Fibroblast of pulmonary artery (primary cell): ENCODE measurements around the gene PDHX.

Experiments
- DNase-seq: peaks from one replicate; pipeline ENCODE4 v3.0.0-alpha.2; 2010; ENCODE audit warnings: low read depth
- H3K4me3 ChIP-seq: replicated peaks from 2 replicates; pipeline ENCODE4 v1.5.1; 2011; ENCODE audit warnings: low read depth, mild to moderate bottlenecking, control low read depth, low read length, moderate library complexity
- TF ChIP-seq, protein P1 (sequence below): IDR thresholded peaks from 2 replicates; pipeline ENCODE4 v1.5.1; 2011; ENCODE audit warnings: mild to moderate bottlenecking, control low read depth, low read length, inconsistent platforms; ENCODE audit errors: missing control alignments

PDHX gene

DNA sequence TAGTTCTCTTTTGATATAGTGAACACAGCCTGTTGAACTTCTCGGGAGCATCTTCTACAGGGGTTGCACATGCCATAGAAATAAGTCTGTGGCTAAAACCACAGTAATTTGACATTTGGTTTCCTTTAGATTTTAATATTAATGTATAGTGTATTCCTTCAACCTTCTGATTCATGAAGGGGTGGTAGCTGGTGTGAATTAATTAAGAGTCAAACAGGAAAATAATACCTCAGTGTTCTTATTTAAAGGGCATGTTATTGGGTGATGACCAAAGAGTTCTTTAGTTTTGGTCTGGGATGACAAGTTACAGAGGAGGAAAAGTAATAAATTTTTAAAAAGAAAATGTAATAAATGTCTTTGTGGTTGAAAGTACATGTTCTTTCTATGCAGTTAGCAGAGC is 86.8 kb downstream of the PDHX start:
- no peak overlapping the region for H3K4me3 ChIP-seq
- TF ChIP-seq, protein P1, sequence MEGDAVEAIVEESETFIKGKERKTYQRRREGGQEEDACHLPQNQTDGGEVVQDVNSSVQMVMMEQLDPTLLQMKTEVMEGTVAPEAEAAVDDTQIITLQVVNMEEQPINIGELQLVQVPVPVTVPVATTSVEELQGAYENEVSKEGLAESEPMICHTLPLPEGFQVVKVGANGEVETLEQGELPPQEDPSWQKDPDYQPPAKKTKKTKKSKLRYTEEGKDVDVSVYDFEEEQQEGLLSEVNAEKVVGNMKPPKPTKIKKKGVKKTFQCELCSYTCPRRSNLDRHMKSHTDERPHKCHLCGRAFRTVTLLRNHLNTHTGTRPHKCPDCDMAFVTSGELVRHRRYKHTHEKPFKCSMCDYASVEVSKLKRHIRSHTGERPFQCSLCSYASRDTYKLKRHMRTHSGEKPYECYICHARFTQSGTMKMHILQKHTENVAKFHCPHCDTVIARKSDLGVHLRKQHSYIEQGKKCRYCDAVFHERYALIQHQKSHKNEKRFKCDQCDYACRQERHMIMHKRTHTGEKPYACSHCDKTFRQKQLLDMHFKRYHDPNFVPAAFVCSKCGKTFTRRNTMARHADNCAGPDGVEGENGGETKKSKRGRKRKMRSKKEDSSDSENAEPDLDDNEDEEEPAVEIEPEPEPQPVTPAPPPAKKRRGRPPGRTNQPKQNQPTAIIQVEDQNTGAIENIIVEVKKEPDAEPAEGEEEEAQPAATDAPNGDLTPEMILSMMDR: no peak
- no peak for DNase-seq

DNA sequence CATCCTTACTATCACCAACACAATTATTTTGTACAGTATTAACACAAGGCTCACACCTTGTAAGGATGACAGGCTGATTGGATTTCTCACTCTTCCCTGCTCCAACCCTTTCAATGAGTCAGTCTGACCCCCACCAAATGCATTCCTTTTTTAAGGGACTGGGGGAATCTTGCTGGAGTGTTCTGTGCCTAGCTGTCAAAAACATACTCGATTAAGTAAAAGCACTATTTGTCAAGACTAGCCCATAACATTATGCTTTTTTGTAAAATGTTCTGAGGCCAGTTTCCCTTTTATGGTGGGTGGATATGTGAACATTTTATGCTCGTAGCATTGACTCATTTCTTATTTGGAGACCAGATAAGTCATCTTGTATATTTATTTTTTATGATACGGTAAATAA is 87.2 kb downstream of the PDHX start:
- no peak for DNase-seq
- TF ChIP-seq, protein P1: no peak
- no peak overlapping the region for H3K4me3 ChIP-seq

DNA sequence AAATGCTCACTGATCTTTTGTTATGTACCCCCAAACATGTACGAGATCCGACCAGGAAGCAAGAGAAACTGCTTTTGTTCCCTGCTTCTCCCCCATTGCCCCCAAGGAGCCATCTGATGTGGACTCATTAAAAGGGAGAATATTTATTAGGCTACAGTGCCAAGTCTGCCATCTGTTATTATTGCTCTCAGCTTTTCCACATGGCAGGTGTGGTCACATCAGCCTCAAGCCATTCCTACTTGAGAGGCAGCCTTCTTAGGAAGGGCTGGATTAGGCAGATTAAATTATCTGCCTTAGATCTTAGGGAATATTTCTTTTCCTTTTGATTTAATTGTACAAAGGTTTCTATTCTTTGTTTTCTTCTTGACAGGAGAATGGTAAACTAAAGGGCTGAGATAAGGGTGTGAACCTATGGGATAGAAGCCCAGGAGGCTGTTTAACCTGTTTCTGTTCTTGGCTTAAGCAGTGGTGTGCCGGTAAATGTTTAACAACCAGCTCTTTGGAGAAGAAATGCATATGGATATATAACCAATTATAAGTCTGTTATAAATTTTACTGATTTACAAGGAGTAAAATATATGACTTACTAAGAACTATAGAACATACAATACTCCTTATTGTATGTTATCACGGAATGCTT is 88.8 kb downstream of the PDHX start:
- no peak overlapping the region for H3K4me3 ChIP-seq
- TF ChIP-seq, protein P1: no peak
- no peak for DNase-seq

DNA sequence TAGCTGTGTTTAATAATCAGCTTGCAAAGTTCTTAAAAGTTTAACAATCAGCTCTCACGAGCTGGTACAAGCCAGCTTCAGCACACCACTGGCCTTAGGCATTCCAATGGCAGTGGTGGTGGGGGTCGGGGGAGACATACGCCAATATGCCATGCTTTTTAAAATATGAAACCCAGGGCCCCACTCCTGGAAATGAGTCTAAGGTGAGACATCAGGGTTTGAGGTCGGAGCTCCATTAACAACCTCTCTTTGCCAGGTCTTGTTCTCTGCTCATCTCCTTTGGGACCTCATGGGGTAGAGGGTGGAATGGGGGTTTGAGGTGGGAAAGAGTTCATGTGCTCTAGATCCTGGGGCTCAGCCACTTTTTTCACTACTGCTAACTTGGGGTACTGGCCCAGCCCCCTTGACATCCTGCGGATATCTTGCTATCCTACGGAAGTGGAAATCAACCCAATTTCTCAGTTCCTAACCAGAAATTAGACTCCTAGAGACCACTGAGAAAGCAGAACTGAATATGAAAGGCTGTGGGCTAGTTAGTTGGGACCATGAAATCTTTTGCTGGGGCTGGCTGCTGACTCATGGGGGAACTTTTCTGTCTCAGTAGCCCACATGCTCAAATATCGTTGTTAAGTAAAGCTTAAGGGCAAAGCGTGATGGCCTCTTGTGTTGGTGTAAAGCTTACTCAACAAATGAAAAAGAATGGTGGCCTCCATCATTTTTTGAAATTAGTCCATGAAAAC is 90.1 kb downstream of the PDHX start:
- H3K4me3 ChIP-seq: no peak overlapping the region
- TF ChIP-seq, protein P1: no peak
- no peak for DNase-seq

DNA sequence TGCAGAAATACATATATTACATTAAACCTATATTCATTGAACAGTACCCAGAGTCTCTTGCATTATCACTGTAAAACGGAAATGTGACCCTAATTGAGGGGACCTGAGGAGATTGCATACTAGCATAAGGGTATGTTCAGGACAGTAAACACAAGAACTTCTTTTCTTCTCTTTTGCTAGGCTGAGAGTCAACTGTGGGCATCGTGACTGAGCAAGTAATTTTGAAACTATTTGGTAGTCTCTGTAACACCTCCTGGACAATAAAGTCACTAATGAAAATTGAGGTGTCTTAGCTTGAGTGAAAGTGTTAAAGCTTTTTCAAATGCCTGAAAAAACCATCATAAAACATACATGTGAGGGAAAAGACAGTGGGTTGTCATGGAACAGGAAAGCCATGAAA is 90.9 kb downstream of the PDHX start:
- DNase-seq: no peak
- TF ChIP-seq, protein P1: no peak
- H3K4me3 ChIP-seq: no peak overlapping the region

DNA sequence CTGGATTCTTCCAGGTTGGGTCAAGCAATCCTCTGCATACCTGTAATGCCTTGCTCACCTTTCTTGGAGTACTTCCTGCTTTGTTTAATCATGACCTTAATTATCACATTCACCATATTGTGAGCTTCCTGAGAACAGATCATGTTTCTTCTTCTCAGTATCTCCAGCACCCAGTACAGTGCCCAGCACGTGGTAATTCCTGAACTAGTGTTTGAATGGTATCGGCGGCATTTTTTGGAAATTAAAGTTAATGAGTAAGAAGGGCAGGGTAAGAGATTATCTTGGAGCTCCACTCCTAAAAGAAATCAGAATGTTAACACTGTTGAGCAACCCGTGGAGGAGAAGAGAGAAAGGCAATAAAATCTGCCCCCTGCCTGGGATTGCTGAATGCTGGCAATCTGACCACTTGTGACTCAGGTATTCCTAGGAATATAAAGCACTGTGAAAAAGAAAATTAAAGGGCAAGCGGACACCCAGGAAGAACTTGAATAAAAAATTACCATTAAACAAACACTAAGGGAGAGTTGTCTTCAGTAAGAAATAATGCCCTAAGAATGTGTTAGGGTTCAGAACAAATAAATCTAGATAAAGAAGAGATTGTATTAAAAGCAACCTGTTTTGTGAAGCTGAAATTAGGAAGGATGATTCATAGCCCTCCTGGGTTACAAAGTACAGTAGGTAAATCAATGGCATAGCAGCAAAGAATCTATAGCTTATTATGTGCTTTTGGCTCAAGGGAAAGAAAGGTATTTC is 92.9 kb downstream of the PDHX start:
- TF ChIP-seq, protein P1: no peak
- no peak overlapping the region for H3K4me3 ChIP-seq
- peak; percentile 70 for DNase-seq
